ENCODE measurements around the gene GPSM1.

GPSM1 gene

DNA sequence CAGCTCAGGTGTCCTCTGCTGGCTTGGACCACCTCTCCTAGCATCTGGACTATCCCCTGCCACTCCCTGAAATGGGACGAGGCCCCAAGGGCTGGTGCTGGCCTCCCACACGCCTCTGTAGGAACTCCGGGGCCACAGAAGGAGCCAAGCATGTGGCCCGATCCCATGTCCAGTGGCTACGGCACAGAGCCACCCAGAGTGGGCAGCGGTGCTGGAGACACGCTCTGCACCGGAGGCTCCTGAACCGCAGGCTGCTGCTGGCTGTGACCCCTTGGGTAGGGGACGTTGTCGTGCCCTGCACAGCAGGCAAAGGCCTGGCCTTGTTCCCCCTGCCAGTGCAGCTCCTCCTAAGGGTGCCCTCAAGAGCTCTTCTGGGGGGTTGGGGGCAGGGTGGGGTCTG lies 52.6 kb downstream of the GPSM1 start:
- no peaks in the 10 kb centered on the region for H3K4me1 ChIP-seq (ENCODE audit: low read depth, poor library complexity, severe bottlenecking)
- no peaks in the 10 kb centered on the region for H3K36me3 ChIP-seq (ENCODE audit: insufficient read depth)

GRCh38 chr9:136380381-136380780 lies 53.0 kb downstream of the GPSM1 start:
- no peak overlapping the region for H3K9ac ChIP-seq
- H3K27ac ChIP-seq: no peak overlapping the region
- no peaks in the 10 kb centered on the region for H3K36me3 ChIP-seq (ENCODE audit: insufficient read depth)
- H3K4me3 ChIP-seq (IDR thresholded peaks at IDR 0.05; ENCODE audit: insufficient read depth, low read depth, low read length): no peak overlapping the region
- H3K4me2 ChIP-seq: no peak overlapping the region
- H2AFZ ChIP-seq (ENCODE audit: low read depth): no peak overlapping the region
- H3K27me3 ChIP-seq (ENCODE audit: insufficient read depth, low read depth): no peaks in the 10 kb centered on the region
- TF ChIP-seq, protein P1, sequence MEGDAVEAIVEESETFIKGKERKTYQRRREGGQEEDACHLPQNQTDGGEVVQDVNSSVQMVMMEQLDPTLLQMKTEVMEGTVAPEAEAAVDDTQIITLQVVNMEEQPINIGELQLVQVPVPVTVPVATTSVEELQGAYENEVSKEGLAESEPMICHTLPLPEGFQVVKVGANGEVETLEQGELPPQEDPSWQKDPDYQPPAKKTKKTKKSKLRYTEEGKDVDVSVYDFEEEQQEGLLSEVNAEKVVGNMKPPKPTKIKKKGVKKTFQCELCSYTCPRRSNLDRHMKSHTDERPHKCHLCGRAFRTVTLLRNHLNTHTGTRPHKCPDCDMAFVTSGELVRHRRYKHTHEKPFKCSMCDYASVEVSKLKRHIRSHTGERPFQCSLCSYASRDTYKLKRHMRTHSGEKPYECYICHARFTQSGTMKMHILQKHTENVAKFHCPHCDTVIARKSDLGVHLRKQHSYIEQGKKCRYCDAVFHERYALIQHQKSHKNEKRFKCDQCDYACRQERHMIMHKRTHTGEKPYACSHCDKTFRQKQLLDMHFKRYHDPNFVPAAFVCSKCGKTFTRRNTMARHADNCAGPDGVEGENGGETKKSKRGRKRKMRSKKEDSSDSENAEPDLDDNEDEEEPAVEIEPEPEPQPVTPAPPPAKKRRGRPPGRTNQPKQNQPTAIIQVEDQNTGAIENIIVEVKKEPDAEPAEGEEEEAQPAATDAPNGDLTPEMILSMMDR (conservative IDR thresholded peaks at IDR 0.05; ENCODE audit: low read depth, low read length): no peak
- no peaks in the 10 kb centered on the region for H3K4me1 ChIP-seq (ENCODE audit: low read depth, poor library complexity, severe bottlenecking)
- H3K79me2 ChIP-seq (ENCODE audit: insufficient read depth, low read depth): no peaks in the 10 kb centered on the region
- H4K20me1 ChIP-seq (ENCODE audit: insufficient read depth): no peaks in the 10 kb centered on the region

More for the DNA sequence above, 52.6 kb downstream of the GPSM1 start:
- TF ChIP-seq, protein P1 (conservative IDR thresholded peaks at IDR 0.05; ENCODE audit: low read depth, low read length): no peak
- Histone ChIP-seq H2AFZ (ENCODE audit: low read depth) (no peak overlapping the region), H3K79me2 (ENCODE audit: insufficient read depth, low read depth) (no peaks in the 10 kb centered on the region), H3K4me2 (no peak overlapping the region), H3K27me3 (ENCODE audit: insufficient read depth, low read depth) (no peaks in the 10 kb centered on the region), H3K4me3 (IDR thresholded peaks at IDR 0.05; ENCODE audit: insufficient read depth, low read depth, low read length) (no peak overlapping the region), H3K27ac (no peak overlapping the region), H4K20me1 (ENCODE audit: insufficient read depth) (no peaks in the 10 kb centered on the region), H3K9ac (no peak overlapping the region)

GRCh38 chr9:136381311-136381710 lies 54.0 kb downstream of the GPSM1 start:
- no peaks in the 10 kb centered on the region for H3K27me3 ChIP-seq (ENCODE audit: insufficient read depth, low read depth)
- H3K9ac ChIP-seq: no peak overlapping the region
- H3K4me1 ChIP-seq (ENCODE audit: low read depth, poor library complexity, severe bottlenecking): no peaks in the 10 kb centered on the region
- H3K79me2 ChIP-seq (ENCODE audit: insufficient read depth, low read depth): no peaks in the 10 kb centered on the region
- TF ChIP-seq, protein P1 (conservative IDR thresholded peaks at IDR 0.05; ENCODE audit: low read depth, low read length): no peak
- H3K27ac ChIP-seq: no peak overlapping the region
- no peak overlapping the region for H3K4me3 ChIP-seq (IDR thresholded peaks at IDR 0.05; ENCODE audit: insufficient read depth, low read depth, low read length)
- H3K4me2 ChIP-seq: no peak overlapping the region
- no peak overlapping the region for H2AFZ ChIP-seq (ENCODE audit: low read depth)
- no peaks in the 10 kb centered on the region for H4K20me1 ChIP-seq (ENCODE audit: insufficient read depth)
- no peaks in the 10 kb centered on the region for H3K36me3 ChIP-seq (ENCODE audit: insufficient read depth)

DNA sequence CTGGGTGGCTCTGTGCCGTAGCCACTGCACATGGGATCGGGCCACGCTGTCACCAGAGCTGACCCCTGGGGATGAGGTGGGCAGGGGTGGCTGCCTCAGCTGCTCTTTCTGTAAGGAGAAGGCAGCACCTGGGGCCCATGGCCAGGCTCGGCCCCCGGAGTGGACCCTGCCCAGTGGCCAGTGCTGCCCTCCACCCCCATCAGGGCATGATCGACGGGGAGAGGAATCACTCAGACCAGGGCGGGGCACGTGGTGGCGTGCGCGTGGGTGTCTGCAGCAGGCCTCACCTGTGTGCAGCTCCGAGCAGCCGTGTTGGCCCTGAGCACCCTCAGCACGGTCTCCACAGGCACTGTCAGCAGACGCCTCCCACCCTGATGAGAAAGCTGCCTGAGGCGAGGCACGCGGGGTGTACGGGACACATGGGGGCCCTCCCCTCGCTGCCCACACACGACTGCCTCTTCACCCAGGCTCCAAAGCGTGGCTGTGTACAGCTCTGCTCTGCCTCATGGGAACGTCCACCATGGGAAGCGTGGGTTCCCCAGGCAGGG lies 54.7 kb downstream of the GPSM1 start:
- Histone ChIP-seq H4K20me1 (ENCODE audit: insufficient read depth) (no peaks in the 10 kb centered on the region), H3K36me3 (ENCODE audit: insufficient read depth) (0 out of 2 replicates have a peak, but pooled peaks cover 2% of the 10 kb centered on the region)
- TF ChIP-seq, protein P1 (conservative IDR thresholded peaks at IDR 0.05; ENCODE audit: low read depth, low read length): no peak

More for the DNA sequence above, 54.7 kb downstream of the GPSM1 start:
- no peak overlapping the region for H3K4me3 ChIP-seq (IDR thresholded peaks at IDR 0.05; ENCODE audit: insufficient read depth, low read depth, low read length)
- no peaks in the 10 kb centered on the region for H3K4me1 ChIP-seq (ENCODE audit: low read depth, poor library complexity, severe bottlenecking)
- no peak overlapping the region for H3K27ac ChIP-seq
- no peak overlapping the region for H3K4me2 ChIP-seq
- H3K9ac ChIP-seq: no peak overlapping the region
- H3K27me3 ChIP-seq (ENCODE audit: insufficient read depth, low read depth): no peaks in the 10 kb centered on the region
- H2AFZ ChIP-seq (ENCODE audit: low read depth): no peak overlapping the region
- H3K79me2 ChIP-seq (ENCODE audit: insufficient read depth, low read depth): no peaks in the 10 kb centered on the region

All from KMS-11 (cell line).